Glutamatergic neuron (in vitro differentiated cells): ENCODE measurements around the gene ASIC3. TPM values are rescaled to one million over a fixed set of nuclear protein-coding genes. Genes with fewer than 3 reads are reported as not detected.
"Not testable (repeated sequence)": the region's sequence is repeated elsewhere in the genome, so short reads cannot be mapped to it uniquely, and the experiment has no call there.

ENCODE experiments used
- DNase-seq: peaks from one replicate; pipeline ENCODE4 v3.0.0; 2022
- H3K27ac Mint-ChIP-seq: one replicate; pipeline ENCODE4 v1.8.0; 2020; ENCODE audit warnings: mild to moderate bottlenecking, mixed read lengths, inconsistent platforms; ENCODE audit not compliant: unreplicated experiment
- H3K27me3 Mint-ChIP-seq: one replicate; pipeline ENCODE4 v1.8.0; 2020; ENCODE audit warnings: mild to moderate bottlenecking, moderate library complexity, mixed read lengths, inconsistent platforms; ENCODE audit not compliant: unreplicated experiment
- H3K36me3 Mint-ChIP-seq: one replicate; pipeline ENCODE4 v1.8.0; 2020; ENCODE audit warnings: mild to moderate bottlenecking, mixed read lengths, inconsistent platforms; ENCODE audit not compliant: unreplicated experiment
- H3K4me1 Mint-ChIP-seq: one replicate; pipeline ENCODE4 v1.8.0; 2020; ENCODE audit warnings: mild to moderate bottlenecking, low read depth, mixed read lengths, inconsistent platforms; ENCODE audit not compliant: unreplicated experiment
- H3K4me3 Mint-ChIP-seq: one replicate; pipeline ENCODE4 v1.8.0; 2020; ENCODE audit warnings: mild to moderate bottlenecking, mixed read lengths, inconsistent platforms; ENCODE audit not compliant: unreplicated experiment
- H3K9me3 Mint-ChIP-seq: one replicate; pipeline ENCODE4 v1.8.0; 2020; ENCODE audit warnings: mild to moderate bottlenecking, moderate library complexity, mixed read lengths, inconsistent platforms; ENCODE audit not compliant: unreplicated experiment
- total RNA-seq: library from RNA; stranded (reverse); fragmentation: NEBNext Ultra II Directional; extraction: Animal tissue kit (Norgen Biotek cat#: 25700); gene quantifications from one replicate; pipeline ENCODE4 v1.2.1, GENCODE V29; 2021; ENCODE audit not compliant: unreplicated experiment
- TF ChIP-seq, protein P1 (sequence below): fragments of 200-600 bp; sonication (generic); IDR thresholded peaks from one replicate; pipeline ENCODE4 v1.5.0; 2021; ENCODE audit not compliant: partially characterized antibody, unreplicated experiment

The ASIC3 gene
- total RNA-seq, 1 donor from 2014 or later: 10.8 TPM

DNA sequence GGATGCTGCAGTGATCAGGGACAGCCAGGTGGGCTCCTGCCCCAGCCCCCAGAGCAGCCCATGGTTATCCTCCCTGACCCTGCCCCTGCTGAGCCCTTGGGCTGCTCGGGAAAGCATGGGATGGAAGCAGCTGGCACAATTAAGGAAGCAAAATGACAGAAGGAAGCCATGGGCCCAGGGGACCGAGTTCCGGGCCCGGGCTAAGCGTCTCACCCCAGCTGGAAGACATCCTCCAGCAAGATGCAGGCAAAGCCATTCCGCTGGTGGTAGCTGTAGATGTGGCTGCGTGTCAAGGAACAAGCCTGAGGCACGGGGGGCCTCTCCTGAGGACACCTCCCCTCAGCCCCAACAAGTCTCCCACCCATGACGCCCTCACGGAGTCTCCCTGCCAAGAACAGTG lies 25.1 kb upstream of the ASIC3 start:
- Mint-ChIP-seq H3K27ac (peak overlapping the region; percentile 56), H3K36me3 (no peaks in the 10 kb centered on the region), H3K4me1 (peaks cover 42% of the 10 kb centered on the region), H3K4me3 (peak overlapping the region; percentile 72), H3K27me3 (peaks cover 25% of the 10 kb centered on the region), H3K9me3 (peaks cover 31% of the 10 kb centered on the region)
- TF ChIP-seq, protein P1, sequence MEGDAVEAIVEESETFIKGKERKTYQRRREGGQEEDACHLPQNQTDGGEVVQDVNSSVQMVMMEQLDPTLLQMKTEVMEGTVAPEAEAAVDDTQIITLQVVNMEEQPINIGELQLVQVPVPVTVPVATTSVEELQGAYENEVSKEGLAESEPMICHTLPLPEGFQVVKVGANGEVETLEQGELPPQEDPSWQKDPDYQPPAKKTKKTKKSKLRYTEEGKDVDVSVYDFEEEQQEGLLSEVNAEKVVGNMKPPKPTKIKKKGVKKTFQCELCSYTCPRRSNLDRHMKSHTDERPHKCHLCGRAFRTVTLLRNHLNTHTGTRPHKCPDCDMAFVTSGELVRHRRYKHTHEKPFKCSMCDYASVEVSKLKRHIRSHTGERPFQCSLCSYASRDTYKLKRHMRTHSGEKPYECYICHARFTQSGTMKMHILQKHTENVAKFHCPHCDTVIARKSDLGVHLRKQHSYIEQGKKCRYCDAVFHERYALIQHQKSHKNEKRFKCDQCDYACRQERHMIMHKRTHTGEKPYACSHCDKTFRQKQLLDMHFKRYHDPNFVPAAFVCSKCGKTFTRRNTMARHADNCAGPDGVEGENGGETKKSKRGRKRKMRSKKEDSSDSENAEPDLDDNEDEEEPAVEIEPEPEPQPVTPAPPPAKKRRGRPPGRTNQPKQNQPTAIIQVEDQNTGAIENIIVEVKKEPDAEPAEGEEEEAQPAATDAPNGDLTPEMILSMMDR: no peak
- peak; percentile 75 for DNase-seq

DNA sequence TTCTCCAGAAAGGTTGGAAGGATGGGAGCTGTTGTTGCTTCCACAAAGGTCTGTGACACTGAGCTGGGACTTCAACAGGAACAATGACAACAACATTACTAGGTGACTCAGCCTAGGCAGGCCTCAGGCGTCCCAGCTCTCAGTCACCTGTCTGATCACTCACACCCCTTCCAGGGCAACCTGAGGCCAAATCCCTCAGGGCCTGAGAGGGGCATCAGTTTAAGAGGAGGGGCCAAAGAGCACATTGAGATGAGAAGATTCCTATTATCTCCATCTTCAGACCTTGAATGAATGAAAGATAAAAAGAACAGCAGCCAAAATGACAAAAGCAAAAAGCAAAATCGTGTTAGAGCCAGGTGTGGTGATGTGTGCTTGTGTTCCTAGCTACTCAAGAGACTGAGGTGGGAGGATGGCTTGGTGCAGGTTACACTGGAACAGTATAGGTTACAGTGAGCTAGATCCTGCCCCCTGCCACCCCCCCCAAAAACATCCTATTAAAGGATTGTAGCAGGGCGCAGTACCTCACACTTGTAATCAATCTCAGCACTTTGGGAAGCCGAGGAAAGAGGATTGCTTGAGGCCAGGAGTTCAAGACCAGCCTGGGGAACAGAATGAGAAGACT lies 23.8 kb upstream of the ASIC3 start, which contains the start of gene ATG9B:
ATG9B (minus strand) TSS at position 60 of the 622 bp plus-strand sequence. CDS start 71 bp downstream, outside the sequence.
- Mint-ChIP-seq H3K4me3 (peak within 1 kb of the TSS; percentile 72), H3K4me1 (peaks cover 42% of the 10 kb centered on the region), H3K36me3 (no peaks in the 10 kb centered on the region), H3K9me3 (peaks cover 27% of the 10 kb centered on the region), H3K27ac (peak within 1 kb of the TSS; percentile 60), H3K27me3 (peaks cover 23% of the 10 kb centered on the region)
- TF ChIP-seq, protein P1: no peak
- no peak for DNase-seq

DNA sequence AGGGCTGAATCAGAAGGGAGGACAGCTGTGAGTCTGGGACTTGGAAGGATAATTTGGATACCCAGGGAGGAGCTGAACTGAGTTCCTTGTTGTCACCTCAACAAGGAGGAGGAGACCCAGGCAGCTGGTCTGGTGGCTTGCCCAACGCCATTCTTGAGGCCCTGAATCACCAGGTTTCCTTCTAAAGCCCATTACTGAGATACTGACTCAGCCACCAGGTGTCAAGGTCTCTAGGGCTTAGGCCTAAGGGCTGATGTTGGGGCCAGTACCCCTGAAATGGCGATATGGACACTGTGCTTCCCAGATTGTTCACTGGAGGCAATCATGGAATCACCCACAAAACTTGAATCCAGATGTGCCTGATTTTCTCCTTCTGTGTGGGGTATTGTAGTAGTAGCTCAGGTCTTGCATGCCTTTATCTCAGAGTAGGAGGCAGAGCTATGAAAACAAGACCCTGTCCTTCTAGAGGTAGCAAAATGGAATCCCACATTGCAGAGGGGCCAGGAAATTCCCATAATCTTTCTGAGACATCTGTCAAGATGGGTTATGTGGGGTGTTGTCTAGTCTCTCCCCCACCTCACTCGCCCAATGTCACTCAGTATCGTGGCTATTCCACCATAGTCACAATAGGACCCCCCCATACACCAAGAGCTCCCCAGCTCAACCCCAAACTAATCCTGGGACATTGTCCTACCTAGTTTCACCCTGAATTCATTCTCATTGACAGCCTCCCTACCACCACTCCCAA lies 22.2 kb upstream of the ASIC3 start:
- Mint-ChIP-seq H3K27me3 (peaks cover 14% of the 10 kb centered on the region), H3K27ac (peak overlapping the region; percentile 14), H3K4me1 (peaks cover 29% of the 10 kb centered on the region), H3K36me3 (no peaks in the 10 kb centered on the region), H3K4me3 (peak overlapping the region; percentile 11), H3K9me3 (peaks cover 18% of the 10 kb centered on the region)
- DNase-seq: no peak
- TF ChIP-seq, protein P1: no peak

DNA sequence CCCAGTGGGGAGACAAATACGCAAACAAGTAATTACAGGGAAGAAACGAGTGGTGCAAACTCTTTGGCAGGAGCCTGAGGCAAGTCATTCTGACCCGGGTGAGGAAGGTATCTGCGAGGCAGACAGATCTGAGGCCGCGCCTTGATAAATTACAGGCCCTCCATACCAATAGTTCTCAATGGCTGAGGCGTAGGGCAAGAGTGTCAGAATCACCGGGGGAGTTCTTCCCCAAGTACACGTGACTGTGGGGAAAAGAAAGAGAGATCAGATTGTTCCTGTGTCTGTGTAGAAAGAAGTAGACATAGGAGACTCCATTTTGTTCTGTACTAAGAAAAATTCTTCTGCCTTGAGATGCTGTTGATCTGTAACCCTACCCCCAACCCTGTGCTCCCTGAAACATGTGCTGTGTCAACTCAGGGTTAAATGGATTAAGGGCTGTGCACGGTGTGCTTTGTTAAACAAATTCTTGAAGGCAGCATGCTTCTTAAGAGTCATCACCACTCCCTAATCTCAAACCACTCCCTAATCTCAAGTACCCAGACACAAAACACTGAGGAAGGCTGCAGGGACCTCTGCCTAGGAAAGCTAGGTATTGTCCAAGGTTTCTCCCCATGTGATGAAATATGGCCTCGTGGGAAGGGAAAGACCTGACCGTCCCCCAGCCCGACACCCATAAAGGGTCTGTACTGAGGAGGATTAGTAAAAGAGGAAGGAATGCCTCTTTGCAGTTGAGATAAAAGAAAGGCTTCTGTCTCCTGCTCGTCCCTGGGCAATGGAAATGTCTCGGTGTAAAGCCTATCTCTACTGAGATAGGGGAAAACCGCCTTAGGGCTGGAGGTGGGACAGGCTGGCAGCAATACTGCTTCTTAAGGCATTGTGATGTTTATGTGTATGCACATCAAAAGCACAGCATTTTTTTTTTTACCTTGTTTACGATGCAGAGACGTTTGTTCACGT lies 21.3 kb upstream of the ASIC3 start:
- H3K27me3 Mint-ChIP-seq: peaks cover 20% of the 10 kb centered on the region
- peaks cover 27% of the 10 kb centered on the region for H3K4me1 Mint-ChIP-seq
- H3K9me3 Mint-ChIP-seq: peaks cover 20% of the 10 kb centered on the region
- DNase-seq, H3K36me3 Mint-ChIP-seq: not testable (repeated sequence)
- peak overlapping the region; percentile 93 for H3K4me3 Mint-ChIP-seq
- H3K27ac Mint-ChIP-seq: peak overlapping the region; percentile 97

DNA sequence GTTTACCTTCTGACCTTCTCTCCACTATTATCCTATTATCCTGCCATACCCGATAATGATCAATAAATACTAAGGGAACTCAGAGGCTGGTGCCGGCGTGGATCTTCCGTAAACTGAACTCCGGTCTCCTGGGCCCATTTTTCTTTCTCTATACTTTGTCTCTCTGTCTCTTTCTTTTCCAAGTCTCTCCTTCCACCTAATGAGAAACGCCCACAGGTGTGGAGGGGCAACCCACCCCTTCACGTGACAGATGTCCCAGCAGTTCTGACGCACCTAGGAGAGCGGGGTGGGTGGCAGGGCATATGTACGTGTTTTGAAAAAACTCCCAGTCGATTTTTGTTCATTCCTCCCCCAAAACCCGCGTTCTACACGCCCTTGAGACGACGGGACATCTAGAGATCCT lies 20.6 kb upstream of the ASIC3 start:
- peaks cover 19% of the 10 kb centered on the region for H3K9me3 Mint-ChIP-seq
- peak overlapping the region; percentile 97 for H3K27ac Mint-ChIP-seq
- H3K36me3 Mint-ChIP-seq, DNase-seq: not testable (repeated sequence)
- H3K27me3 Mint-ChIP-seq: peaks cover 20% of the 10 kb centered on the region
- peaks cover 26% of the 10 kb centered on the region for H3K4me1 Mint-ChIP-seq
- H3K4me3 Mint-ChIP-seq: peak overlapping the region; percentile 93
